Measurements from ENCODE around the gene TMSB10. TPM values are rescaled to one million over a fixed set of nuclear protein-coding genes. Genes with fewer than 3 reads are reported as not detected.

Gene TMSB10
- total and polyA plus RNA-seq, 7 experiments from 2014 or later: 1,492 to 8,256 (median 1,692) TPM

DNA sequence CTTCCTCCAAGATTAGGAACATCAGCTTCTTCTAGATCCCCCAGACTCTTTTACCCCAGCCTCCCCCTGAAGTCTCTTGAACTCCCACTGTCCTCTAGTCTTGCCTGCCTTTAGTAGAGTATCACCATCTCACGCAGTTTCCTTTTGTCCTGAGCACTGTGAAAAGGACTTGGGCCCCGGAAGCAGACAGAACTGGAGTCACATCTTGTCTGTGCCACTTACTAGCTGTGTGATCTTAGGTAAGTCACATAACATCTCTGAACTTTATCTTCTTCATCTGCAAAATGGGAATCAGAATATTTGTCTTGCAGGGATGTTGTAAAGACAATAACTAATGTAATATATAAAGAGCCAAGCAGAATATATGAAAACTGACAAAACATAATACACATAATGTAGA lies 16.1 kb upstream of the TMSB10 start:
- Histone ChIP-seq H3K9me3 (ENCODE audit: control insufficient read depth in 2 of 3, low read length in 3 of 3) (no peaks in the 10 kb centered on the region), H3K27me3 (ENCODE audit: control insufficient read depth in 2 of 2, insufficient read depth in 2 of 2, low read length in 2 of 2) (no peaks in the 10 kb centered on the region), H3K36me3 (ENCODE audit: control insufficient read depth in 2 of 3, insufficient read depth in 3 of 3, low read length in 3 of 3) (no peaks in the 10 kb centered on the region), H3K27ac (ENCODE audit: low read depth, low read length) (peak overlapping the region; percentile 85), H3K4me1 (ENCODE audit: control insufficient read depth in 2 of 2, insufficient read depth in 2 of 2, low read length in 2 of 2) (peaks cover 26 to 28% of the 10 kb centered on the region in 2 donors), H3K4me3 (ENCODE audit: low read length) (peak overlapping the region; percentile 62)
- H3K4me3 Mint-ChIP-seq: peak overlapping the region; percentile 79 to 88 (median 86)
- ChIA-PET CTCF (interaction anchor here (0.6 to 6.0 kb wide), 6 partner anchors 9 to 576 kb away, joined by 3 to 49 read pairs (median 8); partner anchors contain the start of gene TMSB10), POLR2A (interaction anchor here (0.6 to 19.4 kb wide), 18 partner anchors 10 to 375 kb away, joined by 3 to 617 read pairs (median 5); partner anchors contain the start of genes TMSB10 and TRABD2A)
- peaks cover 28 to 71% (median 59%) of the 10 kb centered on the region in 7 donors for H3K4me1 Mint-ChIP-seq
- ATAC-seq (peak; percentile 13), DNase-seq (no peak)
- peak overlapping the region; percentile 92 to 100 (median 97) for H3K27ac Mint-ChIP-seq
- intact Hi-C loops (cut with micrococcal nuclease): loop anchor here (1.0 to 10.0 kb wide), 4 partner anchors 8 to 865 kb away; partner anchors contain the start of genes TRABD2A (in 2 of the 2) and TMSB10 (in 1 of the 2)
- no peaks in the 10 kb centered on the region for H3K27me3 Mint-ChIP-seq
- no peaks in the 10 kb centered on the region for H3K9me3 Mint-ChIP-seq
- no peaks in the 10 kb centered on the region for H3K36me3 Mint-ChIP-seq

DNA sequence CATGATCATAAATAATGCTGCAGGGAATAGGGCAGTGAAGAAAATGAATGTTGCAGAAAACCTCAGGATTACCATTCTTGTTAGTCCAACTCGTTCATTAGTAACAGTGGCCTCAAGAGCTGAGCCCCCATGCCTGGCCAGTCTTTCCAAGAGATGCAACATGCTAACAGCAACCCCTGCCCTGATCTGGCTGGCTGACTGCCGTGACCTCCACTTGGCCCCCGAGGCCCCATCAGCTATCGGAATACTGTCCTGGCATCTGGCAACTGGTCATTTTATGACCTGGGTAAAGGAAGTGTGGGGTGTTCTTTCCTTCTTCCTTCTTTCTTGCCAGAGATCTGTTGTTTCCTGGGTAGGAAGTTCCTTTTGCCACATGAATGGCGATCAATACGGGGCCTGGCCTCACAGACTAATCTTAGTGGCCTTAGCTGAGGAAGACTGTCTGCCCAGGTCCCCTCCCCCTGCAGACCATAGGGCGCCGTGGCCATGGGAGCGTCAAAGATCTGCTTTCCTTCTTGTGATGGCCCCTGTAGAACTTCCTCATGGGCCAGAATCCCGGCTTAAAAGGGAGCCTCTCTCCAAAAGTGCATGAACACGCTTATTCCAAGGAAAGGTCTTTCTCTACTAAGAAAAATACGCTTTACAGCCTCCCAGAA lies 14.0 kb upstream of the TMSB10 start:
- Mint-ChIP-seq H3K36me3 (peaks cover 0 to 2% (median 0%) of the 10 kb centered on the region in 5 donors), H3K9me3 (no peaks in the 10 kb centered on the region), H3K27ac (peak overlapping the region in 7 of 9 donors; percentile 6 to 73 (median 42)), H3K4me3 (peak overlapping the region in 1 of 10 donors; percentile 56), H3K4me1 (peaks cover 40 to 72% (median 67%) of the 10 kb centered on the region in 7 donors), H3K27me3 (no peaks in the 10 kb centered on the region)
- Histone ChIP-seq H3K9me3 (ENCODE audit: control insufficient read depth in 2 of 3, low read length in 3 of 3) (no peaks in the 10 kb centered on the region), H3K27me3 (ENCODE audit: control insufficient read depth in 2 of 2, insufficient read depth in 2 of 2, low read length in 2 of 2) (no peaks in the 10 kb centered on the region), H3K4me3 (ENCODE audit: low read length) (no peak overlapping the region), H3K27ac (ENCODE audit: low read depth, low read length) (no peak overlapping the region), H3K36me3 (ENCODE audit: control insufficient read depth in 2 of 3, insufficient read depth in 3 of 3, low read length in 3 of 3) (no peaks in the 10 kb centered on the region), H3K4me1 (ENCODE audit: control insufficient read depth in 2 of 2, insufficient read depth in 2 of 2, low read length in 2 of 2) (peaks cover 38 to 43% of the 10 kb centered on the region in 2 donors)
- CTCF ChIA-PET: interaction anchor here (0.9 to 6.0 kb wide), 2 partner anchors 34 to 46 kb away, joined by 3 to 49 read pairs; no protein-coding TSS in a partner anchor
- intact Hi-C loops (cut with micrococcal nuclease): no loop called here
- ATAC-seq: no peak
- POLR2A ChIA-PET: interaction anchor here (0.7 to 19.4 kb wide), 5 partner anchors 9 to 108 kb away, joined by 3 to 617 read pairs (median 77); partner anchors contain the start of genes TMSB10 and TRABD2A
- peak in 1 of 9 donors; percentile 16 for DNase-seq

DNA sequence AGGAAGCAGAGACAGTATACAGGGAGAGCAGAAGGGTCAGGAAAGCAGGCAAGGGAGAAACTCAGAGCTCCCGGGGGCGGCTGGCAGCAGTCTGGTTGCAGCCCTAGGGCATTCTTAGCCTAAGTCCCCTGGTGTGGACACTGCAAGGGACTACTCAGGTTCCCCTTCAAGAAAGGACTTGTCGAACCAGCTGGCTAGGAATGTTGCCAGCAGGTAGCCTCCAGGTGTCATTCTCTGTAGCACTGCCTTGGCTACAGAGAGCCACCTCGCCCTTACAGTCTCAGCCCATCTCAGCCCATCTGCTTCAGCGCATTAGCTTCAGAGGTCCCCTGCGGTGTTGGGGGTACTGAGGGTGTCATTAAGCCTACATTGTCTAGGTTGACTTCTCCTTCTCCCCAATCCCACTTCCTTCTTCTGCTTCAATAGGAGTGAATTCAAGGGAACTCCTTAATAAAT lies 11.3 kb upstream of the TMSB10 start:
- H3K9me3 Mint-ChIP-seq: no peaks in the 10 kb centered on the region
- Histone ChIP-seq H3K36me3 (ENCODE audit: control insufficient read depth in 2 of 3, insufficient read depth in 3 of 3, low read length in 3 of 3) (no peaks in the 10 kb centered on the region), H3K9me3 (ENCODE audit: control insufficient read depth in 2 of 3, low read length in 3 of 3) (no peaks in the 10 kb centered on the region), H3K4me3 (ENCODE audit: low read length) (peak overlapping the region; percentile 40), H3K27ac (ENCODE audit: low read depth, low read length) (peak overlapping the region; percentile 77), H3K4me1 (ENCODE audit: control insufficient read depth in 2 of 2, insufficient read depth in 2 of 2, low read length in 2 of 2) (peaks cover 40 to 45% of the 10 kb centered on the region in 2 donors), H3K27me3 (ENCODE audit: control insufficient read depth in 2 of 2, insufficient read depth in 2 of 2, low read length in 2 of 2) (no peaks in the 10 kb centered on the region)
- peak overlapping the region; percentile 47 to 82 (median 71) for H3K4me3 Mint-ChIP-seq
- ATAC-seq (peak; percentile 21), DNase-seq (peak in 1 of 9 donors; percentile 21)
- no peaks in the 10 kb centered on the region for H3K27me3 Mint-ChIP-seq
- ChIA-PET POLR2A (interaction anchor here (0.7 to 16.2 kb wide), 10 partner anchors 9 to 380 kb away, joined by 3 to 617 read pairs (median 6); partner anchors contain the start of genes TMSB10 and TRABD2A), CTCF (interaction anchor here (0.9 to 3.3 kb wide), 6 partner anchors 10 to 190 kb away, joined by 3 to 21 read pairs (median 6); partner anchors contain the start of gene TMSB10)
- peak overlapping the region; percentile 53 to 99 (median 93) for H3K27ac Mint-ChIP-seq
- peaks cover 0 to 5% (median 0%) of the 10 kb centered on the region in 5 donors for H3K36me3 Mint-ChIP-seq
- intact Hi-C loops (cut with micrococcal nuclease): loop anchor here in 1 of 2 donors (1.0 kb wide), 2 partner anchors 11 to 12 kb away; partner anchors contain the start of gene TMSB10
- H3K4me1 Mint-ChIP-seq: peaks cover 42 to 70% (median 63%) of the 10 kb centered on the region in 7 donors

DNA sequence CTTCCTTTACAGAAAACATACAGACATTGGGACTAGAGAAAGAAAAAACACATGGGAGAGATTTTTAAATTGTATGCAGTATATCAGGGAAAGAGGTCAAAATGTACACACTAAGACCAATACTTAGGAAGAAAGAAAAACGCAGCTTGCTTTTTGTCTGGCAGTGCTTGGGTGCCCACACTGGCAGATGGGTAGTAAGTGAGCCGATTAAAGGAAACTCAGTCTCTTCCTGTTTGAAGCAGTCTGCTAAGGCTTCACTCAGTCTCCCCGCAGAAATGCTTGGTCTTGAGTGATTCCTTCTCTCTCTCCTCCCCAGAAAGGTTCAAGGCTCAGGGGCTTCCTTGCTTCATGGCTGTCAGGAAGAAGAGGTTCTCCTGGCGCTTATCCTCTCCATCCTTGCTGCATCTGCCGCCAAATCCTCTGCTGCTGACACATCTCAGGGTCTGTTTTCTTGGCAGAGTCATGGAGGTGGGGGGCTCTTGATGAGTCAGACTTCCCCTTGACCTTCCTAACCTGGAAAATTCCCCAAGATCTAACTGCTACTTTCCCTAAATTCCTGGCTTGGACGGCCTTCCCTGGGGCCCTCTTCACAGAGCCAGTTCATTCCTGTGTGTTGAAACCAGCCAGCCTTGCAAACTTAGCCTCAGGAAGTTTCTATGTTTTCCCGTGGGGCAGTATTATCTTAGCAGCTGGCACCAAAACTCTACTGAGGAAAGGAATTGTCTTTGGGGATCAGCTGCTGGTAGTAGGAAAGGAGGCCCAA lies 10.5 kb upstream of the TMSB10 start:
- Histone ChIP-seq H3K4me3 (ENCODE audit: low read length) (peak overlapping the region; percentile 40), H3K4me1 (ENCODE audit: control insufficient read depth in 2 of 2, insufficient read depth in 2 of 2, low read length in 2 of 2) (peaks cover 37 to 47% of the 10 kb centered on the region in 2 donors), H3K27ac (ENCODE audit: low read depth, low read length) (peak overlapping the region; percentile 77), H3K27me3 (ENCODE audit: control insufficient read depth in 2 of 2, insufficient read depth in 2 of 2, low read length in 2 of 2) (no peaks in the 10 kb centered on the region), H3K36me3 (ENCODE audit: control insufficient read depth in 2 of 3, insufficient read depth in 3 of 3, low read length in 3 of 3) (no peaks in the 10 kb centered on the region), H3K9me3 (ENCODE audit: control insufficient read depth in 2 of 3, low read length in 3 of 3) (no peaks in the 10 kb centered on the region)
- peak in 6 of 9 donors; percentile 36 to 61 (median 53) for DNase-seq
- Mint-ChIP-seq H3K4me1 (peaks cover 40 to 71% (median 64%) of the 10 kb centered on the region in 7 donors), H3K27ac (peak overlapping the region; percentile 53 to 99 (median 93)), H3K36me3 (peaks cover 0 to 5% (median 0%) of the 10 kb centered on the region in 5 donors), H3K27me3 (no peaks in the 10 kb centered on the region), H3K9me3 (no peaks in the 10 kb centered on the region), H3K4me3 (peak overlapping the region; percentile 47 to 82 (median 71))
- peak; percentile 70 for ATAC-seq
- POLR2A ChIA-PET: interaction anchor here (0.8 to 16.2 kb wide), 8 partner anchors 8 to 74 kb away, joined by 3 to 617 read pairs (median 9); partner anchors contain the start of genes TMSB10 and TRABD2A
- intact Hi-C loops (cut with micrococcal nuclease): loop anchor here in 1 of 2 donors (1.0 kb wide), 2 partner anchors 10 to 13 kb away; partner anchors contain the start of gene TMSB10
- CTCF ChIA-PET: interaction anchor here (0.9 to 3.3 kb wide), 4 partner anchors 10 to 191 kb away, joined by 3 to 21 read pairs (median 4); partner anchors contain the start of gene TMSB10

DNA sequence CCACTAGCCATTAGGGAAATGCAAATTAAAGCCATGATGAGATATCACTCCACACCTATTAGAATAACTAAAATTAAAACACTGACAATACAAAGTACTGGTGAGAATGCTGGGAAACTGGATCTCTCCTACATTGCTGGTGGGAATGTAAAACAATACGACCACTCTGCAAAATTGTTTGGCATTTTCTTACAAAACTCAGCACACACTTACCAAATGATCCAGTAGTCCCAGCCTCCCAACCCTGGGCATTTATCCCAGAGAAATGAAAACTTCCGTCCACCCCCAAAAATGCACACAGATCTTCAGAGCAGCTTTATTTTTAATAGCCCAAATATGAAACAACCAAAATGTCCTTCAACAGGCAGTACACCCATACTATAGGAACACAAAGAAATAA lies 8.9 kb upstream of the TMSB10 start:
- H3K9me3 Mint-ChIP-seq: peaks cover 0 to under 1% (median 0%) of the 10 kb centered on the region in 11 donors
- peaks cover 37 to 47% of the 10 kb centered on the region in 2 donors for H3K4me1 ChIP-seq (ENCODE audit: control insufficient read depth in 2 of 2, insufficient read depth in 2 of 2, low read length in 2 of 2)
- H3K36me3 Mint-ChIP-seq: peaks cover 0 to 8% (median 0%) of the 10 kb centered on the region in 5 donors
- no peaks in the 10 kb centered on the region for H3K36me3 ChIP-seq (ENCODE audit: control insufficient read depth in 2 of 3, insufficient read depth in 3 of 3, low read length in 3 of 3)
- POLR2A ChIA-PET: interaction anchor here (0.6 to 16.2 kb wide), 4 partner anchors 9 to 405 kb away, joined by 3 to 617 read pairs (median 290); partner anchors contain the start of genes TMSB10 and TRABD2A
- no peak overlapping the region for H3K27ac ChIP-seq (ENCODE audit: low read depth, low read length)
- H3K27ac Mint-ChIP-seq: peak overlapping the region in 6 of 9 donors; percentile 0 to 99 (median 50)
- H3K27me3 Mint-ChIP-seq: no peaks in the 10 kb centered on the region
- no peak overlapping the region for H3K4me3 ChIP-seq (ENCODE audit: low read length)
- peaks cover 41 to 80% (median 72%) of the 10 kb centered on the region in 7 donors for H3K4me1 Mint-ChIP-seq
- CTCF ChIA-PET: interaction anchor here (1.7 kb wide), 1 partner anchor 29 kb away, joined by 3 read pairs; no protein-coding TSS in a partner anchor
- ATAC-seq (no peak), DNase-seq (no peak)
- H3K9me3 ChIP-seq (ENCODE audit: control insufficient read depth in 2 of 3, low read length in 3 of 3): no peaks in the 10 kb centered on the region
- intact Hi-C loops (cut with micrococcal nuclease): no loop called here
- H3K27me3 ChIP-seq (ENCODE audit: control insufficient read depth in 2 of 2, insufficient read depth in 2 of 2, low read length in 2 of 2): no peaks in the 10 kb centered on the region
- H3K4me3 Mint-ChIP-seq: peak overlapping the region in 1 of 10 donors; percentile 15
